K562 (cell line): ENCODE measurements around the gene IPO9. TPM values are rescaled to one million over a fixed set of nuclear protein-coding genes. Genes with fewer than 3 reads are reported as not detected.

ENCODE experiments used
- ATAC-seq: fragments of 200-7000 bp; cut with Tn5 transposase; 3 replicates; pipeline ENCODE4 v1.9.1; 2020; ENCODE audit warnings: moderate library complexity
- BruUV-seq: library from RNA; stranded (reverse); fragments of 400-500 nt; replicated peaks from 2 replicates; lab custom pipeline; 2021; lab: Mats Ljungman, UMichigan
- CTCF ChIA-PET: fragments of 300-600 bp; formaldehyde crosslinking; extraction: SDS; loops from one replicate; lab custom pipeline; 2021; ENCODE audit warnings: low intra/inter-chr PET ratio; lab: Yijun Ruan, JAX
- POLR2A ChIA-PET: fragments of 300-600, 350-650 bp; sonication (Branson Sonifier 250); formaldehyde crosslinking; extraction: SDS; loops from one replicate; lab custom pipeline; 2021; ENCODE audit warnings: antibody characterized with exemption, inconsistent platforms; lab: Yijun Ruan, JAX
- DNase-seq, 4 experiments: peaks; one replicate each; pipeline versions ENCODE4 v3.0.0 to v3.0.0-alpha.2; 2011 to 2018; ENCODE audit warnings: low spot score in 3 of 4, mixed read lengths in 3 of 4; ENCODE audit errors: extremely low read depth in 1 of 4
- FAIRE-seq: peaks from 2 replicates; lab custom pipeline; 2011; peaks lifted over from hg19 to GRCh38; lab: Jason Lieb, UNC
- H2AFZ ChIP-seq: 2 replicates; pipeline ENCODE4 v1.6.0; 2011; ENCODE audit warnings: low read depth, low read length, control low read depth, inconsistent platforms
- H3K27ac ChIP-seq: fragments of 200-600 bp; 3 replicates; pipeline ENCODE4 v1.8.0; 2011; ENCODE audit warnings: low read depth, mild to moderate bottlenecking, control low read depth, inconsistent platforms, low read length, moderate library complexity, mixed read lengths; ENCODE audit errors: extremely low read depth
- H3K27me3 ChIP-seq, 2 experiments: fragments of 300-600 bp in 1 of 2; 2 replicates in 1 of 2; 3 replicates in 1 of 2; pipeline versions ENCODE4 v1.6.0 to v1.8.0; 2011; ENCODE audit warnings: inconsistent platforms in 2 of 2, low read length in 2 of 2, mild to moderate bottlenecking in 1 of 2, mixed read lengths in 1 of 2, moderate library complexity in 1 of 2; ENCODE audit not compliant: control insufficient read depth in 2 of 2, insufficient read depth in 2 of 2
- H3K36me3 ChIP-seq: fragments of 300-600 bp; 3 replicates; pipeline ENCODE4 v1.8.0; 2011; ENCODE audit warnings: mild to moderate bottlenecking, low read length, inconsistent platforms; ENCODE audit not compliant: control insufficient read depth, insufficient read depth
- H3K4me1 ChIP-seq, 2 experiments: fragments of 200-600 bp in 1 of 2; replicated peaks in 1 of 2; 2 replicates in 1 of 2; 3 replicates in 1 of 2; pipeline versions ENCODE4 v1.5.1 to v1.8.0; 2011; ENCODE audit warnings: inconsistent platforms in 2 of 2, low read length in 2 of 2, mild to moderate bottlenecking in 1 of 2, mixed read lengths in 1 of 2, moderate library complexity in 1 of 2; ENCODE audit not compliant: control insufficient read depth in 2 of 2, insufficient read depth in 2 of 2
- H3K4me2 ChIP-seq: 2 replicates; pipeline ENCODE4 v1.6.1; 2011; ENCODE audit warnings: low read length, control low read depth, inconsistent platforms, mixed read lengths; ENCODE audit not compliant: insufficient read depth
- H3K4me3 ChIP-seq: fragments of 200-600 bp; sonication (generic), shearing (Covaris generic); 2 replicates; pipeline ENCODE4 v1.5.1; 2016; ENCODE audit warnings: control low read depth, inconsistent platforms
- H3K79me2 ChIP-seq: fragments of 200-600 bp; 3 replicates; pipeline ENCODE4 v1.8.0; 2011; ENCODE audit warnings: low read length, inconsistent platforms; ENCODE audit not compliant: control insufficient read depth, insufficient read depth
- H3K9ac ChIP-seq, 2 experiments: 2 replicates each; pipeline versions ENCODE4 v1.6.0 to v1.6.1; 2011; ENCODE audit warnings: low read depth in 2 of 2, low read length in 2 of 2, control low read depth in 1 of 2, inconsistent platforms in 1 of 2, mild to moderate bottlenecking in 1 of 2, mixed read lengths in 1 of 2; ENCODE audit not compliant: insufficient read depth in 1 of 2
- H3K9me1 ChIP-seq: one replicate; pipeline ENCODE4 v1.6.0; 2011; ENCODE audit warnings: inconsistent platforms, mild to moderate bottlenecking, low read length, moderate library complexity; ENCODE audit not compliant: control insufficient read depth, insufficient read depth
- H3K9me3 ChIP-seq: replicated peaks from 2 replicates; pipeline ENCODE4 v1.5.1; 2011; ENCODE audit warnings: low read depth, low read length, inconsistent platforms; ENCODE audit not compliant: control insufficient read depth, insufficient read depth
- H4K20me1 ChIP-seq: replicated peaks from 2 replicates; pipeline ENCODE4 v1.6.1; 2011; ENCODE audit warnings: low read length, inconsistent platforms, mixed read lengths; ENCODE audit not compliant: control insufficient read depth, insufficient read depth
- ATF3 ChIP-seq, 2 experiments: fragments of 450-650 bp in 1 of 2; sonication (generic) in 1 of 2; formaldehyde crosslinking in 1 of 2; IDR thresholded peaks in 1 of 2; conservative IDR thresholded peaks in 1 of 2; 2 replicates each; pipeline versions ENCODE4 v1.6.1 to v1.8.1; 2016 to 2023; ENCODE audit warnings: mild to moderate bottlenecking in 2 of 2, moderate library complexity in 2 of 2, inconsistent platforms in 1 of 2, missing genetic modification reagents in 1 of 2
- C11orf30 ChIP-seq: fragments of 450-650 bp; IDR thresholded peaks from 2 replicates; pipeline ENCODE4 v1.6.1; 2016; ENCODE audit warnings: low read depth, mild to moderate bottlenecking
- CCAR2 ChIP-seq: fragments of 200-400 bp; formaldehyde crosslinking; IDR thresholded peaks from 2 replicates; pipeline ENCODE4 v1.6.1; 2017; ENCODE audit warnings: mild to moderate bottlenecking, low read depth, low read length
- NFE2 ChIP-seq: IDR thresholded peaks from 2 replicates; pipeline ENCODE4 v1.6.1; 2014; ENCODE audit warnings: antibody characterized with exemption, low read depth
- NRF1 ChIP-seq, 2 experiments: fragments of 450-650 bp; IDR thresholded peaks in 1 of 2; conservative IDR thresholded peaks in 1 of 2; 2 replicates each; pipeline ENCODE4 v1.6.1; 2014; ENCODE audit warnings: mild to moderate bottlenecking in 2 of 2
- PHB2 ChIP-seq: fragments of 450-650 bp; IDR thresholded peaks from 2 replicates; pipeline ENCODE4 v1.6.1; 2017; ENCODE audit warnings: low read depth
- PPARD ChIP-seq: fragments of 250-450 bp; sonication (Bioruptor Pico); IDR thresholded peaks from 2 replicates; pipeline ENCODE4 v1.8.0; 2022; ENCODE audit warnings: inconsistent platforms, mild to moderate bottlenecking, moderate library complexity
- RCOR1 ChIP-seq, 2 experiments: IDR thresholded peaks; 2 replicates each; pipeline ENCODE4 v1.6.1; 2012; ENCODE audit warnings: low read depth in 2 of 2, low read length in 2 of 2, borderline replicate concordance in 1 of 2, improper control_type of control experiment in 1 of 2
- SMARCC2 ChIP-seq: fragments of 450-650 bp; IDR thresholded peaks from 2 replicates; pipeline ENCODE4 v1.6.1; 2017; ENCODE audit warnings: antibody characterized with exemption, moderate library complexity, mild to moderate bottlenecking, low read depth
- TEAD2 ChIP-seq: fragments of 450-650 bp; IDR thresholded peaks from 2 replicates; pipeline ENCODE4 v1.6.1; 2016; ENCODE audit warnings: missing genetic modification characterization, control low read depth, missing compliant biosample characterization
- ZBTB11 ChIP-seq, 3 experiments: fragments of 200-800 bp in 1 of 3; fragments of 250-450 bp in 1 of 3; fragments of 450-650 bp in 1 of 3; sonication (Bioruptor Pico) in 1 of 3; sonication (Bioruptor generic) in 1 of 3; formaldehyde crosslinking in 1 of 3; IDR thresholded peaks; 2 replicates each; pipeline versions ENCODE4 v1.6.1 to v1.8.0; 2016 to 2022; ENCODE audit warnings: mild to moderate bottlenecking in 2 of 3, missing genetic modification characterization in 2 of 3, missing compliant biosample characterization in 1 of 3, moderate library complexity in 1 of 3
- ZNF121 ChIP-seq: sonication (generic); formaldehyde crosslinking; conservative IDR thresholded peaks from 2 replicates; pipeline ENCODE4 v1.8.0; 2022; ENCODE audit warnings: missing genetic modification reagents
- ZNF707 ChIP-seq: fragments of 250-450 bp; sonication (Bioruptor Pico); conservative IDR thresholded peaks from 2 replicates; pipeline ENCODE4 v1.8.0; 2022; ENCODE audit warnings: inconsistent platforms, mild to moderate bottlenecking, moderate library complexity
- ZNF740 ChIP-seq, 3 experiments: fragments of 200-800 bp in 1 of 3; sonication (Bioruptor generic) in 1 of 3; sonication (generic) in 1 of 3; formaldehyde crosslinking in 1 of 3; IDR thresholded peaks; 2 replicates each; pipeline versions ENCODE4 v1.6.1 to v1.8.0; 2016 to 2022; ENCODE audit warnings: mild to moderate bottlenecking in 2 of 3, missing compliant biosample characterization in 2 of 3, missing genetic modification characterization in 2 of 3, missing genetic modification reagents in 1 of 3
- WGBS: fragments of 100-300 bp; shearing (Covaris generic); methylation state at CpG from one replicate; pipeline ENCODE4 v1.1.6; 2016; ENCODE audit warnings: low coverage, mixed read lengths; ENCODE audit not compliant: insufficient coverage; ENCODE audit errors: missing lambda C conversion rate; 5-methylcytosine and 5-hydroxymethylcytosine counted together
- in situ Hi-C: fragments of 300-500 bp; cut with MboI; formaldehyde crosslinking; loops from 4 replicates; pipeline ENCODE4 v1.15.0; 2018; ENCODE audit warnings: inconsistent platforms, mixed read lengths
- intact Hi-C: fragments of 100-400 bp; cut with micrococcal nuclease; formaldehyde crosslinking; loops from 2 replicates; pipeline ENCODE4 v1.14.2; 2022
- polyA plus RNA-seq, 8 experiments: library from polyadenylated mRNA; depleted of rRNA in 4 of 8; stranded (reverse) in 5 of 8; unstranded in 3 of 8; fragments of >200 nt; fragmentation: Nextera tagmentation in 2 of 8; fragmentation: Illumina TruSeq in 1 of 8; extraction: Ambion mirVana in 2 of 8; extraction: Trizol in 1 of 8; gene quantifications; 2 replicates each; pipeline versions ENCODE4 v1.2.1 to v1.2.3, GENCODE V29; 2011 to 2014; ENCODE audit warnings: inconsistent platforms in 1 of 8, missing spikeins in 1 of 8
- total RNA-seq, 7 experiments: library from RNA; depleted of rRNA in 6 of 7; stranded (reverse); fragments of >200 nt in 6 of 7; fragmentation: Illumina TruSeq in 2 of 7; extraction: Trizol in 2 of 7; gene quantifications; 2 replicates each; pipeline versions ENCODE4 v1.2.1 to v1.2.3, GENCODE V29; 2011 to 2021; ENCODE audit warnings: low replicate concordance in 1 of 7

Gene IPO9
- total and polyA plus RNA-seq, 9 of the 15 experiments (the other 6 are each of a cell fraction or from before 2014, with no cell fraction given): 27.9 to 78.6 (median 43.9) TPM

- TF ChIP-seq ATF3 (IDR thresholded peaks at IDR 0.05) (peak; percentile 17; the same call in 1 of the 2 replicates), ATF3 (CRISPR knock-in tag; conservative IDR thresholded peaks at IDR 0.05) (no peak), SMARCC2 (peak; percentile 51; the same call in 1 of the 2 replicates), NFE2 (peak; percentile 96), C11orf30 (peak; percentile 95)
- TF ChIP-seq, all 486 proteins: peak for 32
Measured at GRCh38 chr1:201921952-201922558, 93.1 kb downstream of the IPO9 start (continued).

- Histone ChIP-seq H4K20me1 (no peaks in the 10 kb centered on the region), H3K27ac (0 out of 3 replicates have a peak overlapping the region, but pooled peaks have one; percentile 41), H3K36me3 (no peaks in the 10 kb centered on the region), H3K4me2 (no peak overlapping the region), H3K9ac (no peak overlapping the region), H3K9me1 (no peaks in the 10 kb centered on the region), H3K27me3 (no peaks in the 10 kb centered on the region), H3K4me1 (peaks cover 20 to 32% of the 10 kb centered on the region in 2 experiments), H3K4me3 (no peak overlapping the region), H3K79me2 (no peaks in the 10 kb centered on the region), H2AFZ (no peak overlapping the region), H3K9me3 (no peaks in the 10 kb centered on the region)
- DNase-seq: peak in 1 of 4 experiments; percentile 56
- ChIA-PET POLR2A (interaction anchor here (0.6 to 1.3 kb wide), 5 partner anchors 9 to 878 kb away, joined by 3 to 5 read pairs (median 3); partner anchors contain the start of genes LMOD1 and TIMM17A), CTCF (no interaction called here)
- FAIRE-seq: no peak
- WGBS: 7% methylated on average over 2 of the region's 2 CpGs
- in situ Hi-C loops: no loop called here
- no TSS peak for BruUV-seq
- peak; percentile 56 for ATAC-seq
- intact Hi-C loops: no loop called here
- TF ChIP-seq PHB2 (no peak), NRF1 (conservative IDR thresholded peaks at IDR 0.05 in 1 of 2, IDR thresholded peaks at IDR 0.05 in 1 of 2) (peak; percentile 74 to 76), ZNF707 (no peak), ZNF740 (CRISPR knock-in tag; IDR thresholded peaks at IDR 0.05) (no peak), ZNF740 (tag; IDR thresholded peaks at IDR 0.05) (no peak), ZNF121 (CRISPR knock-in tag) (no peak), PPARD (CRISPR knock-in tag) (no peak), ZBTB11 (CRISPR knock-in tag; IDR thresholded peaks at IDR 0.05) (peak in 1 of 3 experiments; percentile 51; a peak in 1 of 6 replicates), TEAD2 (tag) (no peak), RCOR1 (IDR thresholded peaks at IDR 0.05; ENCODE audit: borderline replicate concordance in 1 of 2, low read depth in 2 of 2, low read length in 2 of 2) (peak in 1 of 2 experiments; percentile 63; a peak in 1 of 4 replicates), CCAR2 (no peak)
Measured at GRCh38 chr1:201925301-201925567, 96.3 kb downstream of the IPO9 start.
